GM12878 (cell line): Measurements from ENCODE around the gene A1BG. TPM values are rescaled to one million over a fixed set of nuclear protein-coding genes. Genes with fewer than 3 reads are reported as not detected.
A peak's percentile ranks its signal among the peaks of the same experiment; 100 is the strongest.

Experiments
- CUX1 ChIP-seq: IDR thresholded peaks from 2 replicates; pipeline ENCODE4 v1.6.1; 2012; ENCODE audit warnings: improper control_type of control experiment, low read depth, low read length; ENCODE audit not compliant: insufficient replicate concordance
- ESRRA ChIP-seq: IDR thresholded peaks from 2 replicates; pipeline ENCODE4 v1.6.1; 2012; ENCODE audit warnings: mild to moderate bottlenecking, low read length, improper control_type of control experiment
- ETV6 ChIP-seq, 2 experiments: fragments of 450-650 bp in 1 of 2; IDR thresholded peaks in 1 of 2; conservative IDR thresholded peaks in 1 of 2; 2 replicates each; pipeline ENCODE4 v1.6.1; 2014; ENCODE audit warnings: antibody characterized with exemption in 1 of 2, borderline replicate concordance in 1 of 2, low read depth in 1 of 2, mild to moderate bottlenecking in 1 of 2, moderate library complexity in 1 of 2
- FOXM1 ChIP-seq: IDR thresholded peaks from 2 replicates; pipeline ENCODE4 v1.6.1; 2012; ENCODE audit warnings: low read depth, mild to moderate bottlenecking, inconsistent platforms, low read length, moderate library complexity
- HDAC2 ChIP-seq: fragments of 200-600 bp; sonication (generic); IDR thresholded peaks from 2 replicates; pipeline ENCODE4 v1.6.1; 2017
- MEF2B ChIP-seq: fragments of 450-650 bp; IDR thresholded peaks from 2 replicates; pipeline ENCODE4 v1.6.1; 2018; ENCODE audit warnings: mild to moderate bottlenecking, moderate library complexity; ENCODE audit not compliant: partially characterized antibody, poor library complexity, severe bottlenecking
- MLLT1 ChIP-seq: fragments of 450-650 bp; IDR thresholded peaks from 2 replicates; pipeline ENCODE4 v1.6.1; 2016; ENCODE audit warnings: mild to moderate bottlenecking
- NFYA ChIP-seq: IDR thresholded peaks from 2 replicates; pipeline ENCODE4 v1.6.1; 2011; ENCODE audit warnings: low read depth, mild to moderate bottlenecking, low read length, improper control_type of control experiment, borderline replicate concordance
- RELA ChIP-seq: fragments of 450-650 bp; IDR thresholded peaks from 2 replicates; pipeline ENCODE4 v1.8.0; 2014; ENCODE audit warnings: borderline replicate concordance; ENCODE audit not compliant: partially characterized antibody
- SKIL ChIP-seq: fragments of 450-650 bp; IDR thresholded peaks from 2 replicates; pipeline ENCODE4 v1.6.1; 2017; ENCODE audit warnings: mild to moderate bottlenecking, low read depth, inconsistent platforms; ENCODE audit not compliant: poor library complexity, severe bottlenecking
- SMAD1 ChIP-seq: fragments of 450-650 bp; IDR thresholded peaks from 2 replicates; pipeline ENCODE4 v1.6.1; 2018; ENCODE audit warnings: mild to moderate bottlenecking, low read depth; ENCODE audit not compliant: partially characterized antibody
- TARDBP ChIP-seq: IDR thresholded peaks from 2 replicates; pipeline ENCODE4 v1.6.1; 2016; ENCODE audit warnings: borderline replicate concordance
- USF2 ChIP-seq: IDR thresholded peaks from 2 replicates; pipeline ENCODE4 v1.6.1; 2011; ENCODE audit warnings: low read depth, low read length, improper control_type of control experiment, borderline replicate concordance
- ZNF24 ChIP-seq: fragments of 450-650 bp; IDR thresholded peaks from 2 replicates; pipeline ENCODE4 v1.6.1; 2017; ENCODE audit warnings: antibody characterized with exemption, mild to moderate bottlenecking
- polyA plus RNA-seq, 11 experiments: library from polyadenylated mRNA; depleted of rRNA in 4 of 11; unstranded in 6 of 11; stranded (reverse) in 5 of 11; fragments of >200 nt; fragmentation: Nextera tagmentation in 4 of 11; fragmentation: Illumina TruSeq in 1 of 11; extraction: Ambion mirVana in 4 of 11; extraction: Trizol in 1 of 11; gene quantifications; 1 replicate in 1 of 11; 2 replicates in 10 of 11; pipeline versions ENCODE4 v1.2.1 to v1.2.3, GENCODE V29; 2011 to 2016; ENCODE audit warnings: inconsistent platforms in 2 of 11, missing spikeins in 2 of 11, low read depth in 1 of 11
- total RNA-seq, 4 experiments: library from RNA; depleted of rRNA in 3 of 4; stranded (reverse); fragments of >200 nt in 3 of 4; fragmentation: Illumina TruSeq in 1 of 4; extraction: Trizol in 1 of 4; gene quantifications; 2 replicates each; pipeline versions ENCODE4 v1.2.1 to v1.2.3, GENCODE V29; 2013 to 2021
- TF ChIP-seq, protein P1 (sequence below): fragments of 450-650 bp; IDR thresholded peaks from 2 replicates; pipeline ENCODE4 v1.6.1; 2017; ENCODE audit warnings: antibody characterized with exemption, mild to moderate bottlenecking, moderate library complexity

Gene A1BG
- total and polyA plus RNA-seq, 10 of the 15 experiments (the other 5 are each of a cell fraction or from before 2014, with no cell fraction given), result 0.34 to 29.6 (median 11.8) TPM

DNA sequence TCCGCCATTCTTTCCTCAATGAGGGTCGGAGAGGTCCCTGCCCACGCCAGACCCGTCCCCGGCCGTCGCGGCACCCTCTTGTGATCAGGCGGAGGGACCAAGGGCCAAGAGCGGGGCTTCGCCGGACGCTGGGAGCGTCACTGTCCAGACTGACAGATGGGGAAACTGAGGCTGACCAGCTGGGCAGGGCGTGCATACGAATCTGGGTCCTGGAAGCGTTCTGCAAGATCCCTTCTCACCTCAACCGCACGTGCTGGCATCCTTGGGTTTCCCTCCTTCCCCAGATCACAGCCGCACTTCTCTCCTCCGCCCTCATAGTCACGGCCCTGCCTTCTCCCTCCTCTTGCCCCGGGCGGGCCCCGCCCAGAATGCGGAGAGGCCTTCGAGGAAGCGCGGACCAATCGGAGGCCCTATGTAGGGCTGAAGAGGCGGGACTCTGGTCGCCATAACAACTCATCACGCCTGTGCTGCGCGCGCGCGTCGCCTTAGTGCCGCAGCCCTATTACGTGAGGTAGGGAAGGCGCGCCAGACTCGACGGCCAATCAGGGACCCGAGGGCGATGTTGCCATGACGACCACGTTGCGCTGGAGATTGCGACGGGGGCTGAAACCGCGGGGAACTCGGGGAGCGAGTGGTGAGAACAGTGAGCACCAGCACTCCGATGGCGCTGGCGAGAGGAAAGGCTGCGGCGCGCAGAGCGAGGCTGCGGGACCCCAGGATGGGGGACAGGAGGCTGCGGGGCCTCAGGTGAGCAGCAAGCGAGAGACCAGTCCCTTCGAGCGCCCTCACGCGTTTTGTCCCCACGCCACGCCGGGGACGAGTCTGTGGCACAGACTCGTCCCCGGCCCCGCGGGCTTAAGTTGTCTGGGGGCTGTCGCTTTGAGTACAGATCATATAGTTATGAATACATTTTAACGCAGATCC, 47.9 kb upstream of the A1BG start (continued):
- TF ChIP-seq MLLT1 (no peak), SMAD1 (no peak), USF2 (no peak), HDAC2 (no peak), RELA (peak; percentile 74), CUX1 (no peak), FOXM1 (no peak), ZNF24 (no peak), TARDBP (no peak), SKIL (no peak), NFYA (no peak), ETV6 (conservative IDR thresholded peaks at IDR 0.05 in 1 of 2, IDR thresholded peaks at IDR 0.05 in 1 of 2; ENCODE audit: borderline replicate concordance in 1 of 2, low read depth in 1 of 2) (no peak), MEF2B (peak; percentile 91), ESRRA (no peak)
- TF ChIP-seq, protein P1, sequence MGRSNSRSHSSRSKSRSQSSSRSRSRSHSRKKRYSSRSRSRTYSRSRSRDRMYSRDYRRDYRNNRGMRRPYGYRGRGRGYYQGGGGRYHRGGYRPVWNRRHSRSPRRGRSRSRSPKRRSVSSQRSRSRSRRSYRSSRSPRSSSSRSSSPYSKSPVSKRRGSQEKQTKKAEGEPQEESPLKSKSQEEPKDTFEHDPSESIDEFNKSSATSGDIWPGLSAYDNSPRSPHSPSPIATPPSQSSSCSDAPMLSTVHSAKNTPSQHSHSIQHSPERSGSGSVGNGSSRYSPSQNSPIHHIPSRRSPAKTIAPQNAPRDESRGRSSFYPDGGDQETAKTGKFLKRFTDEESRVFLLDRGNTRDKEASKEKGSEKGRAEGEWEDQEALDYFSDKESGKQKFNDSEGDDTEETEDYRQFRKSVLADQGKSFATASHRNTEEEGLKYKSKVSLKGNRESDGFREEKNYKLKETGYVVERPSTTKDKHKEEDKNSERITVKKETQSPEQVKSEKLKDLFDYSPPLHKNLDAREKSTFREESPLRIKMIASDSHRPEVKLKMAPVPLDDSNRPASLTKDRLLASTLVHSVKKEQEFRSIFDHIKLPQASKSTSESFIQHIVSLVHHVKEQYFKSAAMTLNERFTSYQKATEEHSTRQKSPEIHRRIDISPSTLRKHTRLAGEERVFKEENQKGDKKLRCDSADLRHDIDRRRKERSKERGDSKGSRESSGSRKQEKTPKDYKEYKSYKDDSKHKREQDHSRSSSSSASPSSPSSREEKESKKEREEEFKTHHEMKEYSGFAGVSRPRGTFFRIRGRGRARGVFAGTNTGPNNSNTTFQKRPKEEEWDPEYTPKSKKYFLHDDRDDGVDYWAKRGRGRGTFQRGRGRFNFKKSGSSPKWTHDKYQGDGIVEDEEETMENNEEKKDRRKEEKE, result no peak
